ENCODE data around the gene TMEM8B. TPM values are rescaled to one million over a fixed set of nuclear protein-coding genes. Genes with fewer than 3 reads are reported as not detected.

Gene TMEM8B
- total RNA-seq, 1 donor from 2014 or later: 4.8 TPM

DNA sequence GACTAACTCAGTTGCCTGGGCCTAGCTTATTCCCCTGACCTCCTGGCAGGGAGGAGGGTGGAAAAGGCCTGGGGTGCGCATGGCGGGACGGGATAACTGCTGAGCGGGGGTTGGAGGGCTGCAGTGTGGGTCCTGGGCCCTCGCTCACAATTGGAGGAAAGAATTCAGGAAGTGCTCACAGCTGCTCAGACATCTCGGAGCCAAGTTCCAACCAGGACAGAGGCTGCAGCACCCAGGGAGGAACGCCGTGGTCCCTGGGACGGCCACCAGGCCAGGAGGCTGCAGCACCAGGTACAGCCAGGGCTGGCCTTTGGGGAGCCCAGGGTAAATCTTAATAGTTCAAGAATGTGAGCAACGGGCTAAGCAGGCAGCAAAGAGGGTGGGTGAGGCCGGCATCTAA is 80.2 kb downstream of the TMEM8B start, which contains the start of gene SPAAR:
Gene SPAAR (plus strand): TSS at position 217 of the 400 bp plus-strand sequence. CDS start 974 bp downstream, outside the sequence.
- DNase-seq (ENCODE audit: low spot score): no peak
- no peak within 1 kb of the TSS for H3K4me3 ChIP-seq
- no peaks in the 10 kb centered on the region for H3K79me2 ChIP-seq (ENCODE audit: low read depth)
- Mint-ChIP-seq H3K36me3 (no peaks in the 10 kb centered on the region), H3K27ac (peak within 1 kb of the TSS; percentile 98), H3K4me1 (peaks cover 53% of the 10 kb centered on the region), H3K4me3 (peak within 1 kb of the TSS; percentile 59), H3K9me3 (no peaks in the 10 kb centered on the region), H3K27me3 (ENCODE audit: insufficient read depth, low read depth) (no peaks in the 10 kb centered on the region)
- peak within 1 kb of the TSS; percentile 92 for H2AFZ ChIP-seq (replicated peaks)
- H3K9ac ChIP-seq: no peak within 1 kb of the TSS
- no peak within 1 kb of the TSS for H3K27ac ChIP-seq
- peaks cover 18% of the 10 kb centered on the region for H3F3A ChIP-seq (ENCODE audit: low read depth)
- no peaks in the 10 kb centered on the region for H3K9me3 ChIP-seq (ENCODE audit: low read depth)
- TF ChIP-seq CTCF (IDR thresholded peaks at IDR 0.05): no peak
- no peak for TF ChIP-seq EZH2 (IDR thresholded peaks at IDR 0.05)
- no peak for TF ChIP-seq EZH2phosphoT487 (IDR thresholded peaks at IDR 0.05)
- H3K4me2 ChIP-seq: no peak within 1 kb of the TSS
- H4K20me1 ChIP-seq (ENCODE audit: low read depth): no peaks in the 10 kb centered on the region
- peaks cover 22% of the 10 kb centered on the region for H3K4me1 ChIP-seq
- H3K36me3 ChIP-seq: no peaks in the 10 kb centered on the region
- H3K27me3 ChIP-seq: no peaks in the 10 kb centered on the region

- H3K27ac ChIP-seq: no peak overlapping the region
- no peak for DNase-seq (ENCODE audit: low spot score)
These were observed 80.9 kb downstream of the TMEM8B start for GRCh38 chr9:35909687-35910612.

DNA sequence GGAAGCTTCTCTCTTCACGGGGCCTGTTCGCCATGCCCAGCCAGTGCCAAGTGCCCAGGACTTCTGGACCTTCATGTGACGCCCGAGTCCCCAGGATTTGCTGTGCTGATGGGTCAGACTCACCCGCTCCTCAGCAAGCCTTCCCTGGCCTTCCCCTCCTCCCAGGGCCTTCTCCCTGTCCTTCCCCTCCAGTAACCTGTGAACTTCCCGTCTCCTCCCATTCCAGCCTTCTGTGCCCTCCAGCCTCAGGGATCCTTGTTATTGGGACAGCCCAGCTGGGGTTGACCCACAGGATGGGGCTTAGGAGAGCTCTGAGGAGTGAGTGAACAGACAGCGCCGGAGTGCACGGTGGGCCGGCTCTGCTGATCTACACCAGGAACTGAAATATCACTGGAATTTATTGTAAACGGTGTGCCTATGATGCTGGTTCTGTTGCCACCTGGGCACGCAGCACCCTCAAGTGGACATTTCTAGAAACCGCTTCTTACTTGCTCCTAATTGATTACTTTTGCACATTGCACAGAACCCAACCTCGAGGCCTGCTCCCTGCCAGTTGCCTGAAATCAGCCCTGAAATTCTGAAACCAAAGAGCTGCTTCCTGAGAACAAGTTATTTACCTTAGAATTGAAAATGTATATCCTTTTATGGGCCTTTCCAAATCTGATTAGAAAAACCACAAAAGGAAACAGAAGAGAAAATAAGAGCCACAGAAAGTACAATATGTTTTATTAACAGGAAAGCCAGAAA is 81.8 kb downstream of the TMEM8B start:
- Histone ChIP-seq H3K27ac (no peak overlapping the region), H3F3A (ENCODE audit: low read depth) (peaks cover 24% of the 10 kb centered on the region), H3K36me3 (no peaks in the 10 kb centered on the region), H2AFZ (replicated peaks) (no peak overlapping the region), H4K20me1 (ENCODE audit: low read depth) (no peaks in the 10 kb centered on the region), H3K79me2 (ENCODE audit: low read depth) (no peaks in the 10 kb centered on the region), H3K27me3 (no peaks in the 10 kb centered on the region), H3K9me3 (ENCODE audit: low read depth) (no peaks in the 10 kb centered on the region), H3K4me1 (peaks cover 22% of the 10 kb centered on the region), H3K4me2 (no peak overlapping the region), H3K9ac (no peak overlapping the region), H3K4me3 (no peak overlapping the region)
- DNase-seq (ENCODE audit: low spot score): peak; percentile 46
- Mint-ChIP-seq H3K27me3 (ENCODE audit: insufficient read depth, low read depth) (no peaks in the 10 kb centered on the region), H3K4me3 (no peak overlapping the region), H3K27ac (peak overlapping the region; percentile 24), H3K36me3 (no peaks in the 10 kb centered on the region), H3K9me3 (no peaks in the 10 kb centered on the region), H3K4me1 (peaks cover 40% of the 10 kb centered on the region)
- TF ChIP-seq EZH2 (IDR thresholded peaks at IDR 0.05) (no peak), EZH2phosphoT487 (IDR thresholded peaks at IDR 0.05) (no peak), CTCF (IDR thresholded peaks at IDR 0.05) (peak; percentile 54)

More at GRCh38 chr9:35909687-35910612, 80.9 kb downstream of the TMEM8B start:
- Histone ChIP-seq H4K20me1 (ENCODE audit: low read depth) (no peaks in the 10 kb centered on the region), H2AFZ (replicated peaks) (peak overlapping the region; percentile 34), H3K4me1 (peaks cover 22% of the 10 kb centered on the region), H3K4me3 (no peak overlapping the region), H3K27me3 (no peaks in the 10 kb centered on the region), H3K9me3 (ENCODE audit: low read depth) (no peaks in the 10 kb centered on the region), H3K4me2 (no peak overlapping the region), H3K36me3 (no peaks in the 10 kb centered on the region), H3K9ac (no peak overlapping the region), H3F3A (ENCODE audit: low read depth) (peaks cover 24% of the 10 kb centered on the region), H3K79me2 (ENCODE audit: low read depth) (no peaks in the 10 kb centered on the region)
- peaks cover 47% of the 10 kb centered on the region for H3K4me1 Mint-ChIP-seq
- H3K9me3 Mint-ChIP-seq: no peaks in the 10 kb centered on the region
- no peaks in the 10 kb centered on the region for H3K36me3 Mint-ChIP-seq
- TF ChIP-seq EZH2phosphoT487 (IDR thresholded peaks at IDR 0.05): no peak
- no peak for TF ChIP-seq CTCF (IDR thresholded peaks at IDR 0.05)
- no peak for TF ChIP-seq EZH2 (IDR thresholded peaks at IDR 0.05)
- peak overlapping the region; percentile 78 for H3K27ac Mint-ChIP-seq
- no peaks in the 10 kb centered on the region for H3K27me3 Mint-ChIP-seq (ENCODE audit: insufficient read depth, low read depth)
- H3K4me3 Mint-ChIP-seq: no peak overlapping the region
